Stomach (tissue), 9 donors: ENCODE results near the gene RAB36. TPM values are rescaled to one million over a fixed set of nuclear protein-coding genes. Genes with fewer than 3 reads are reported as not detected.

ENCODE experiments used
- DNase-seq, 2 donors: peaks; one replicate each; pipeline versions ENCODE4 v3.0.0 to v3.0.0-alpha.2; 2013 to 2019
- H3K27ac ChIP-seq, 5 donors: fragments of 200-600 bp in 4 of 5; sonication (generic) in 4 of 5; one replicate each; pipeline ENCODE4 v1.5.1; 2013 to 2019; ENCODE audit warnings: mild to moderate bottlenecking in 1 of 5, moderate library complexity in 1 of 5
- H3K27me3 ChIP-seq, 3 donors: fragments of 200-600 bp; sonication (generic); one replicate each; pipeline ENCODE4 v1.5.1; 2017 to 2019; ENCODE audit warnings: mixed run types in 1 of 3
- H3K36me3 ChIP-seq, 4 donors: fragments of 200-600 bp; sonication (generic); 1 replicate in 3 of 4; 2 replicates in 1 of 4; pipeline ENCODE4 v1.5.1; 2016 to 2019
- H3K4me1 ChIP-seq, 4 donors: fragments of 200-600 bp; sonication (generic); one replicate each; pipeline ENCODE4 v1.5.1; 2016 to 2019
- H3K4me3 ChIP-seq, 4 donors: fragments of 200-600 bp; sonication (generic) in 3 of 4; one replicate each; pipeline ENCODE4 v1.5.1; 2016 to 2019; ENCODE audit warnings: mild to moderate bottlenecking in 1 of 4
- H3K9me3 ChIP-seq, 4 donors: fragments of 200-600 bp; sonication (generic); one replicate each; pipeline ENCODE4 v1.5.1; 2016 to 2019
- CTCF ChIP-seq, 7 experiments: fragments of 450-650 bp in 4 of 7; fragments of 200-600 bp in 3 of 7; sonication (generic) in 3 of 7; IDR thresholded peaks; one replicate each; pipeline ENCODE4 v1.5.1; 2016 to 2019; ENCODE audit warnings: antibody characterized with exemption in 7 of 7, control low read depth in 2 of 7, mild to moderate bottlenecking in 1 of 7
- EP300 ChIP-seq: sonication (generic); formaldehyde crosslinking; IDR thresholded peaks from one replicate; pipeline ENCODE4 v1.6.1; 2017; ENCODE audit warnings: antibody characterized with exemption
- POLR2A ChIP-seq, 4 donors: fragments of 450-650 bp; IDR thresholded peaks; one replicate each; pipeline ENCODE4 v1.6.1; 2016; ENCODE audit warnings: antibody characterized with exemption in 4 of 4, control low read depth in 2 of 4, mild to moderate bottlenecking in 1 of 4, moderate library complexity in 1 of 4
- POLR2AphosphoS5 ChIP-seq, 3 donors: sonication (generic); formaldehyde crosslinking; IDR thresholded peaks; one replicate each; pipeline ENCODE4 v1.6.1; 2016; ENCODE audit warnings: antibody characterized with exemption in 3 of 3
- WGBS, 5 donors: extraction: QIAGEN DNeasy Blood & Tissue Kit in 3 of 5; methylation state at CpG; one replicate each; pipeline versions ENCODE4 v1.1.5 to v1.1.7; 2013 to 2018; 5-methylcytosine and 5-hydroxymethylcytosine counted together
- intact Hi-C: fragments of 100-400 bp; cut with DNase I; formaldehyde crosslinking; loops from one replicate; pipeline ENCODE4 v1.15.1; 2023; ENCODE audit warnings: low total_unique reads
- polyA plus RNA-seq, 3 donors: library from polyadenylated mRNA; stranded (reverse); fragments of 200-250 nt; gene quantifications; one replicate each; pipeline ENCODE4 v1.2.3, GENCODE V29; 2013
- total RNA-seq, 5 donors: library from RNA; depleted of rRNA; stranded (reverse); fragments of >200 nt; gene quantifications; one replicate each; pipeline versions ENCODE4 v1.1.0 to v1.2.3, GENCODE V29; 2014 to 2016
- donor health status: healthy with polysubstance abuse.
- donor health status: Bipolar disorder and iron deficiency.
- donor health status: healthy.

RAB36 gene
- total and polyA plus RNA-seq, 8 donors = 0.58 to 7.6 (median 1.6) TPM; not detected in 1

GRCh38 chr22:23175817-23176644, 30.8 kb downstream of the RAB36 start:
- DNase-seq = no peak
- intact Hi-C loops = loop anchor here (5.0 kb wide), 1 partner anchor 106 kb away; no protein-coding TSS in a partner anchor
- no peaks in the 10 kb centered on the region for H3K27me3 ChIP-seq
- peaks cover 17 to 34% (median 30%) of the 10 kb centered on the region in 4 donors for H3K4me1 ChIP-seq
- TF ChIP-seq POLR2AphosphoS5 (IDR thresholded peaks at IDR 0.05) (no peak), POLR2A (IDR thresholded peaks at IDR 0.05) (no peak), CTCF (IDR thresholded peaks at IDR 0.05) (no peak), EP300 (no peak)
- 87 to 97% (median 94%) methylated on average over 10 of the region's 10 CpGs for WGBS, 5 donors
- no peak overlapping the region for H3K27ac ChIP-seq
- H3K9me3 ChIP-seq = peaks cover 0 to 16% (median 4%) of the 10 kb centered on the region in 4 donors
- H3K4me3 ChIP-seq = no peak overlapping the region
- H3K36me3 ChIP-seq = no peaks in the 10 kb centered on the region

- DNase-seq = no peak
- 82 to 95% (median 88%) methylated on average over 9 of the region's 9 CpGs for WGBS, 5 donors
- no peaks in the 10 kb centered on the region for H3K36me3 ChIP-seq
- H3K27ac ChIP-seq = peak overlapping the region in 3 of 5 donors; percentile 2 to 89 (median 14)
- peaks cover 22 to 39% (median 34%) of the 10 kb centered on the region in 4 donors for H3K4me1 ChIP-seq
- H3K27me3 ChIP-seq = no peaks in the 10 kb centered on the region
- H3K9me3 ChIP-seq = peaks cover 0 to 16% (median 4%) of the 10 kb centered on the region in 4 donors
- H3K4me3 ChIP-seq = no peak overlapping the region
- intact Hi-C loops = loop anchor here (5.0 kb wide), 1 partner anchor 106 kb away; no protein-coding TSS in a partner anchor
- TF ChIP-seq EP300 (no peak), POLR2AphosphoS5 (IDR thresholded peaks at IDR 0.05) (no peak), POLR2A (IDR thresholded peaks at IDR 0.05) (no peak), CTCF (IDR thresholded peaks at IDR 0.05) (no peak)
Observed at GRCh38 chr22:23176645-23177027, 31.4 kb downstream of the RAB36 start.

DNA sequence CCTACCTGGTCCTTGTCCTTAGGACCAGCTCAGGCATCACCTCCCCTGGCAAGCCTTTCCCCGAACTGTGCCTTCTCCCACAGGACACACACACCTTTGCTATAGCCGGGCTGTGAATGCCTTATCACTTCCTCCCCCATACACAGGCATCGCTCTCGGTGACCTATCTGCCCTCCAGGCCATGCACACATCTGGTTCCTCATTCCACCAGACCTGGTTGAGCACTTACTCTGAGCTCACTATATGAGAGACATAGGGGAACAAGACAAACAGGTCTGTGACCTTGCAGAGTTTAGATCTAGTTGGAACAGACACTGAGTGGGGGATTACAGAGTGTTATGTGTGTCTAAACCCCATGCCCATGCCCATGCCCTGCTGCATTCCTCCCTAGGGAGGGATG, 31.9 kb downstream of the RAB36 start:
- no peaks in the 10 kb centered on the region for H3K27me3 ChIP-seq
- no peaks in the 10 kb centered on the region for H3K36me3 ChIP-seq
- DNase-seq = peak in 1 of 2 donors; percentile 30
- peaks cover 0 to 16% (median 4%) of the 10 kb centered on the region in 4 donors for H3K9me3 ChIP-seq
- no peak for TF ChIP-seq CTCF (IDR thresholded peaks at IDR 0.05)
- no peak for TF ChIP-seq POLR2A (IDR thresholded peaks at IDR 0.05)
- no peak for TF ChIP-seq EP300
- TF ChIP-seq POLR2AphosphoS5 (IDR thresholded peaks at IDR 0.05) = no peak
- H3K4me3 ChIP-seq = no peak overlapping the region
- intact Hi-C loops = loop anchor here (5.0 kb wide), 1 partner anchor 105 kb away; no protein-coding TSS in a partner anchor
- H3K27ac ChIP-seq = peak overlapping the region; percentile 2 to 89 (median 55)
- H3K4me1 ChIP-seq = peaks cover 28 to 44% (median 40%) of the 10 kb centered on the region in 4 donors
- 31 to 68% (median 43%) methylated on average over 4 of the region's 4 CpGs for WGBS, 5 donors

- DNase-seq = peak; percentile 75 to 89
- peaks cover 0 to 16% (median 4%) of the 10 kb centered on the region in 4 donors for H3K9me3 ChIP-seq
- H3K27me3 ChIP-seq = no peaks in the 10 kb centered on the region
- H3K27ac ChIP-seq = peak overlapping the region in 4 of 5 donors; percentile 81 to 90 (median 86)
- H3K36me3 ChIP-seq = no peaks in the 10 kb centered on the region
- peak in 6 of 7 experiments; percentile 80 to 97 (median 94) for TF ChIP-seq CTCF (IDR thresholded peaks at IDR 0.05)
- TF ChIP-seq POLR2A (IDR thresholded peaks at IDR 0.05) = no peak
- 25 to 37% (median 33%) methylated on average over 7 to 9 of the region's 9 CpGs for WGBS, 5 donors
- intact Hi-C loops = loop anchor here (5.0 kb wide), 1 partner anchor 104 kb away; no protein-coding TSS in a partner anchor
- H3K4me1 ChIP-seq = peaks cover 38 to 59% (median 53%) of the 10 kb centered on the region in 4 donors
- no peak overlapping the region for H3K4me3 ChIP-seq
Observed at GRCh38 chr22:23178512-23179254, 33.4 kb downstream of the RAB36 start.
